Endothelial cell of umbilical vein (primary cell): Measurements from ENCODE around the gene TSPEAR. TPM values are rescaled to one million over a fixed set of nuclear protein-coding genes. Genes with fewer than 3 reads are reported as not detected.

ENCODE experiments used
- BruUV-seq: library from RNA; stranded (reverse); fragments of 400-500 nt; replicated peaks from 2 replicates; lab custom pipeline; 2021; lab: Mats Ljungman, UMichigan
- CTCF ChIA-PET: fragments of 300-600, 350-600 bp; sonication (Branson Sonifier 250); formaldehyde crosslinking; loops from one replicate; lab custom pipeline; 2021; ENCODE audit warnings: antibody characterized with exemption, inconsistent platforms; lab: Charles Lee
- POLR2A ChIA-PET: fragments of 300-600, 350-600 bp; sonication (Branson Sonifier 250); formaldehyde crosslinking; loops from one replicate; lab custom pipeline; 2021; ENCODE audit warnings: antibody characterized with exemption, inconsistent platforms; lab: Charles Lee
- DNase-seq: peaks from one replicate; pipeline ENCODE4 v3.0.0-alpha.2; 2011; ENCODE audit warnings: low read depth, low spot score
- FAIRE-seq: peaks from 2 replicates; lab custom pipeline; 2011; peaks lifted over from hg19 to GRCh38; lab: Jason Lieb, UNC
- H2AFZ ChIP-seq: 2 replicates; pipeline ENCODE4 v1.6.0; 2012; ENCODE audit warnings: low read depth, low read length, control low read depth, inconsistent platforms
- H3K27ac ChIP-seq: 2 replicates; pipeline ENCODE4 v1.5.1; 2011; ENCODE audit warnings: low read depth, mild to moderate bottlenecking, control low read depth, low read length, moderate library complexity; ENCODE audit not compliant: insufficient read depth
- H3K27me3 ChIP-seq, 2 experiments: 2 replicates each; pipeline versions ENCODE4 v1.6.0 to v1.6.1; 2011; ENCODE audit warnings: low read length in 2 of 2, mixed read lengths in 1 of 2; ENCODE audit not compliant: control insufficient read depth in 2 of 2, insufficient read depth in 2 of 2
- H3K36me3 ChIP-seq, 2 experiments: 2 replicates in 1 of 2; 3 replicates in 1 of 2; pipeline ENCODE4 v1.5.1; 2011; ENCODE audit warnings: low read length in 2 of 2, mild to moderate bottlenecking in 1 of 2, moderate library complexity in 1 of 2; ENCODE audit not compliant: control insufficient read depth in 2 of 2, insufficient read depth in 2 of 2; ENCODE audit errors: extremely low read depth in 1 of 2
- H3K4me1 ChIP-seq: 3 replicates; pipeline ENCODE4 v1.5.1; 2011; ENCODE audit warnings: mild to moderate bottlenecking, low read length; ENCODE audit not compliant: control insufficient read depth, insufficient read depth; ENCODE audit errors: extremely low read depth
- H3K4me2 ChIP-seq: 2 replicates; pipeline ENCODE4 v1.6.1; 2011; ENCODE audit warnings: low read length, control low read depth, mixed read lengths; ENCODE audit not compliant: insufficient read depth
- H3K4me3 ChIP-seq, 3 experiments: fragments of 200-600 bp in 1 of 3; sonication (generic), shearing (Covaris generic) in 1 of 3; replicated peaks in 1 of 3; 2 replicates each; pipeline ENCODE4 v1.5.1; 2011 to 2016; ENCODE audit warnings: control low read depth in 3 of 3, low read length in 3 of 3, mild to moderate bottlenecking in 2 of 3, inconsistent platforms in 1 of 3, low read depth in 1 of 3, moderate library complexity in 1 of 3; ENCODE audit not compliant: insufficient read depth in 1 of 3
- H3K79me2 ChIP-seq: 2 replicates; pipeline ENCODE4 v1.6.0; 2012; ENCODE audit warnings: low read length, inconsistent platforms; ENCODE audit not compliant: control insufficient read depth, insufficient read depth
- H3K9ac ChIP-seq: replicated peaks from 2 replicates; pipeline ENCODE3; 2011; ENCODE audit warnings: low read length, control low read depth; ENCODE audit not compliant: insufficient read depth; ENCODE audit errors: extremely low read depth
- H3K9me1 ChIP-seq: replicated peaks from 3 replicates; pipeline ENCODE4 v1.6.0; 2011; ENCODE audit warnings: mild to moderate bottlenecking, low read length; ENCODE audit not compliant: control insufficient read depth, insufficient read depth; ENCODE audit errors: extremely low read depth
- H3K9me3 ChIP-seq: replicated peaks from 2 replicates; pipeline ENCODE4 v1.5.1; 2012; ENCODE audit warnings: low read length, inconsistent platforms; ENCODE audit not compliant: control insufficient read depth, insufficient read depth
- H4K20me1 ChIP-seq: replicated peaks from 2 replicates; pipeline ENCODE3; 2011; ENCODE audit warnings: mild to moderate bottlenecking, low read length; ENCODE audit not compliant: control insufficient read depth, insufficient read depth; ENCODE audit errors: extremely low read depth
- CTCF ChIP-seq, 2 donors: IDR thresholded peaks; 1 replicate in 1 of 2; 2 replicates in 1 of 2; pipeline ENCODE4 v1.5.1; 2011; ENCODE audit warnings: low read length in 2 of 2, mild to moderate bottlenecking in 2 of 2, moderate library complexity in 2 of 2, control low read depth in 1 of 2, inconsistent platforms in 1 of 2, low read depth in 1 of 2; ENCODE audit not compliant: insufficient read depth in 1 of 2; ENCODE audit errors: extremely low read depth in 1 of 2
- EZH2 ChIP-seq: IDR thresholded peaks from 2 replicates; pipeline ENCODE4 v1.6.1; 2012; ENCODE audit warnings: borderline replicate concordance, low read depth, mild to moderate bottlenecking, moderate library complexity, low read length, inconsistent platforms; ENCODE audit not compliant: severe bottlenecking
- FOS ChIP-seq: IDR thresholded peaks from 2 replicates; pipeline ENCODE4 v1.6.1; 2011; ENCODE audit warnings: mild to moderate bottlenecking, low read length, moderate library complexity, borderline replicate concordance; ENCODE audit not compliant: insufficient read depth
- GATA2 ChIP-seq: IDR thresholded peaks from 2 replicates; pipeline ENCODE4 v1.7.0; 2011; ENCODE audit warnings: low read depth, mild to moderate bottlenecking, moderate library complexity, mixed read lengths, low read length; ENCODE audit not compliant: insufficient read length, insufficient read depth
- JUN ChIP-seq: IDR thresholded peaks from 2 replicates; pipeline ENCODE4 v1.6.1; 2011; ENCODE audit warnings: borderline replicate concordance, low read depth; ENCODE audit not compliant: insufficient read length, insufficient read depth
- MAX ChIP-seq: IDR thresholded peaks from 2 replicates; pipeline ENCODE4 v1.6.1; 2011; ENCODE audit not compliant: insufficient read depth, insufficient read length
- MYC ChIP-seq: IDR thresholded peaks from one replicate; pipeline ENCODE4 v1.6.1; 2011; ENCODE audit warnings: mild to moderate bottlenecking, low read depth, low read length
- POLR2A ChIP-seq: IDR thresholded peaks from 2 replicates; pipeline ENCODE4 v1.6.1; 2012; ENCODE audit warnings: low read depth, mild to moderate bottlenecking, control low read depth, low read length
- POLR2AphosphoS5 ChIP-seq: IDR thresholded peaks from 2 replicates; pipeline ENCODE4 v1.6.1; 2012; ENCODE audit warnings: low read depth, mild to moderate bottlenecking, control low read depth, low read length, moderate library complexity; ENCODE audit not compliant: insufficient read depth
- dilution Hi-C: fragments of 300-500 bp; cut with MboI; formaldehyde crosslinking; loops from one replicate; pipeline ENCODE4 v1.15.0; 2019; ENCODE audit warnings: low sequenced_read_pairs; ENCODE audit not compliant: extremely low pct_ligation_motif_present
- intact Hi-C: fragments of 100-400 bp; cut with micrococcal nuclease; formaldehyde crosslinking; loops from one replicate; pipeline ENCODE4 v1.10.0; 2022
- polyA plus RNA-seq, 4 experiments: library from polyadenylated mRNA; depleted of rRNA in 3 of 4; stranded (reverse) in 3 of 4; unstranded in 1 of 4; fragments of >200 nt; gene quantifications; 2 replicates each; pipeline versions ENCODE4 v1.2.1 to v1.2.3, GENCODE V29; 2011 to 2012; ENCODE audit warnings: missing spikeins in 1 of 4
- total RNA-seq: library from RNA; stranded (reverse); gene quantifications from 2 replicates; pipeline ENCODE4 v1.2.3, GENCODE V29; 2021

The TSPEAR gene
- total and polyA plus RNA-seq, 2 donors (not counting 3 experiments of a cell fraction or from before 2014, with no cell fraction given), result 0.01 TPM; not detected in 1

- BruUV-seq, result no TSS peak
Observed at GRCh38 chr21:44467859-44468195, 243.5 kb downstream of the TSPEAR start.

More at GRCh38 chr21:44467859-44468195, 243.5 kb downstream of the TSPEAR start:
- intact Hi-C loops, result no loop called here
- Histone ChIP-seq H3K4me2 (no peak overlapping the region), H3K79me2 (no peaks in the 10 kb centered on the region), H3K4me1 (no peaks in the 10 kb centered on the region), H3K9ac (no peak overlapping the region), H3K27ac (no peak overlapping the region), H3K36me3 (no peaks in the 10 kb centered on the region), H4K20me1 (no peaks in the 10 kb centered on the region), H3K9me3 (no peaks in the 10 kb centered on the region), H3K9me1 (no peaks in the 10 kb centered on the region), H3K4me3 (no peak overlapping the region), H2AFZ (no peak overlapping the region), H3K27me3 (no peaks in the 10 kb centered on the region)
- CTCF ChIA-PET, result interaction anchor here (1.1 kb wide), 1 partner anchor 325 kb away, joined by 3 read pairs; no protein-coding TSS in a partner anchor
- dilution Hi-C loops, result no loop called here
- TF ChIP-seq MYC, result no peak
- no peak for TF ChIP-seq EZH2
- TF ChIP-seq GATA2, result no peak
- no peak for TF ChIP-seq POLR2AphosphoS5
- TF ChIP-seq CTCF (IDR thresholded peaks at IDR 0.05; ENCODE audit: extremely low read depth in 1 of 2, insufficient read depth in 1 of 2, low read depth in 1 of 2, low read length in 2 of 2), result no peak
- no peak for TF ChIP-seq POLR2A
- no peak for TF ChIP-seq JUN
- TF ChIP-seq FOS, result no peak
- TF ChIP-seq MAX, result no peak
- DNase-seq (no peak), FAIRE-seq (no peak)
- POLR2A ChIA-PET, result no interaction called here
